ENCODE data around the gene GNL1. TPM values are rescaled to one million over a fixed set of nuclear protein-coding genes. Genes with fewer than 3 reads are reported as not detected.

Gene GNL1
- total RNA-seq, 3 donors from 2014 or later (not counting 1 experiment from before 2014, with no cell fraction given) = 137 to 208 (median 187) TPM

DNA sequence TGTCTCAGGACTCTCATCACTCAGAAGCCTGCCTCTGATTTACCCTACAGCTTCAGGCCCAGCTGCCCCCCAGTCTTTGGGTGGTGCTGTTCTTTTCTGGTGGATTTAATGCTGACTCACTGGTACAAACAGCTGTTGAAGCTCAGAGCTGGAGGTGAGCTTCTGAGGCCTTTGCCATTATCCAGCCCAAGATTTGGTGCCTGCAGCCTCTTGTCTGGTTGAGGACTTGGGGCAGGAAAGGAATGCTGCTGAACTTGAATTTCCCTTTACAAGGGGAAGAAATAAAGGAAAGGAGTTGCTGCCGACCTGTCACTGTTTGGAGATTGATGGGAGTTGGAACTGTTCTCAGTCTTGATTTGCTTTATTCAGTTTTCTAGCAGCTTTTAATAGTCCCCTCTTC, 34.7 kb upstream of the GNL1 start:
- Histone ChIP-seq H3K27ac (ENCODE audit: low read length) (no peak overlapping the region), H3K4me1 (ENCODE audit: control insufficient read depth, insufficient read depth, low read length) (no peaks in the 10 kb centered on the region), H3K36me3 (ENCODE audit: control insufficient read depth, insufficient read depth, low read length) (peaks cover 65% of the 10 kb centered on the region), H3K27me3 (ENCODE audit: control insufficient read depth, insufficient read depth, low read length) (no peaks in the 10 kb centered on the region), H3K9me3 (ENCODE audit: control insufficient read depth, insufficient read depth, low read length) (no peaks in the 10 kb centered on the region), H3K4me3 (ENCODE audit: low read length) (no peak overlapping the region)
- H3K4me3 Mint-ChIP-seq = no peak overlapping the region
- no CpG with 5 or more reads among the region's 1 CpG for WGBS (ENCODE audit: insufficient coverage)
- peaks cover 17% of the 10 kb centered on the region for H3K36me3 Mint-ChIP-seq
- peak overlapping the region in 1 of 2 donors; percentile 11 for H3K27ac Mint-ChIP-seq
- no peak for DNase-seq
- peak in 1 of 3 donors; percentile 9 for ATAC-seq
- peaks cover 7 to 13% of the 10 kb centered on the region in 2 donors for H3K4me1 Mint-ChIP-seq
- TF ChIP-seq, protein P1, sequence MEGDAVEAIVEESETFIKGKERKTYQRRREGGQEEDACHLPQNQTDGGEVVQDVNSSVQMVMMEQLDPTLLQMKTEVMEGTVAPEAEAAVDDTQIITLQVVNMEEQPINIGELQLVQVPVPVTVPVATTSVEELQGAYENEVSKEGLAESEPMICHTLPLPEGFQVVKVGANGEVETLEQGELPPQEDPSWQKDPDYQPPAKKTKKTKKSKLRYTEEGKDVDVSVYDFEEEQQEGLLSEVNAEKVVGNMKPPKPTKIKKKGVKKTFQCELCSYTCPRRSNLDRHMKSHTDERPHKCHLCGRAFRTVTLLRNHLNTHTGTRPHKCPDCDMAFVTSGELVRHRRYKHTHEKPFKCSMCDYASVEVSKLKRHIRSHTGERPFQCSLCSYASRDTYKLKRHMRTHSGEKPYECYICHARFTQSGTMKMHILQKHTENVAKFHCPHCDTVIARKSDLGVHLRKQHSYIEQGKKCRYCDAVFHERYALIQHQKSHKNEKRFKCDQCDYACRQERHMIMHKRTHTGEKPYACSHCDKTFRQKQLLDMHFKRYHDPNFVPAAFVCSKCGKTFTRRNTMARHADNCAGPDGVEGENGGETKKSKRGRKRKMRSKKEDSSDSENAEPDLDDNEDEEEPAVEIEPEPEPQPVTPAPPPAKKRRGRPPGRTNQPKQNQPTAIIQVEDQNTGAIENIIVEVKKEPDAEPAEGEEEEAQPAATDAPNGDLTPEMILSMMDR (IDR thresholded peaks at IDR 0.05) = no peak
- intact Hi-C loops (cut with micrococcal nuclease) = no loop called here
- no peaks in the 10 kb centered on the region for H3K27me3 Mint-ChIP-seq (ENCODE audit: low read depth in 2 of 2)
- H3K9me3 Mint-ChIP-seq = no peaks in the 10 kb centered on the region

- ATAC-seq = peak in 2 of 3 donors; percentile 13 to 17
- Histone ChIP-seq H3K36me3 (ENCODE audit: control insufficient read depth, insufficient read depth, low read length) (peaks cover 70% of the 10 kb centered on the region), H3K27me3 (ENCODE audit: control insufficient read depth, insufficient read depth, low read length) (no peaks in the 10 kb centered on the region), H3K27ac (ENCODE audit: low read length) (no peak overlapping the region), H3K4me3 (ENCODE audit: low read length) (no peak overlapping the region), H3K4me1 (ENCODE audit: control insufficient read depth, insufficient read depth, low read length) (no peaks in the 10 kb centered on the region), H3K9me3 (ENCODE audit: control insufficient read depth, insufficient read depth, low read length) (no peaks in the 10 kb centered on the region)
- Mint-ChIP-seq H3K4me3 (no peak overlapping the region), H3K4me1 (peaks cover 7 to 13% of the 10 kb centered on the region in 2 donors), H3K36me3 (peaks cover 17% of the 10 kb centered on the region), H3K27me3 (ENCODE audit: low read depth in 2 of 2) (no peaks in the 10 kb centered on the region), H3K27ac (peak overlapping the region in 1 of 2 donors; percentile 26), H3K9me3 (no peaks in the 10 kb centered on the region)
- intact Hi-C loops (cut with micrococcal nuclease) = no loop called here
- WGBS (ENCODE audit: insufficient coverage) = 83% methylated on average over 8 of the region's 8 CpGs
- TF ChIP-seq, protein P1 (IDR thresholded peaks at IDR 0.05) = no peak
- DNase-seq = no peak
Observed at GRCh38 chr6:30590509-30590908, 34.2 kb upstream of the GNL1 start.

- TF ChIP-seq, protein P1 (IDR thresholded peaks at IDR 0.05) = no peak
- DNase-seq = no peak
- no peaks in the 10 kb centered on the region for H3K4me1 ChIP-seq (ENCODE audit: control insufficient read depth, insufficient read depth, low read length)
- intact Hi-C loops (cut with micrococcal nuclease) = no loop called here
- Mint-ChIP-seq H3K36me3 (peaks cover 17% of the 10 kb centered on the region), H3K4me1 (peaks cover 7 to 13% of the 10 kb centered on the region in 2 donors), H3K4me3 (no peak overlapping the region), H3K9me3 (no peaks in the 10 kb centered on the region), H3K27me3 (ENCODE audit: low read depth in 2 of 2) (no peaks in the 10 kb centered on the region), H3K27ac (peak overlapping the region in 1 of 2 donors; percentile 26)
- no peaks in the 10 kb centered on the region for H3K9me3 ChIP-seq (ENCODE audit: control insufficient read depth, insufficient read depth, low read length)
- no peak for ATAC-seq
- H3K36me3 ChIP-seq (ENCODE audit: control insufficient read depth, insufficient read depth, low read length) = peaks cover 74% of the 10 kb centered on the region
- H3K27ac ChIP-seq (ENCODE audit: low read length) = no peak overlapping the region
- WGBS (ENCODE audit: insufficient coverage) = 95% methylated on average over 15 of the region's 15 CpGs
- no peaks in the 10 kb centered on the region for H3K27me3 ChIP-seq (ENCODE audit: control insufficient read depth, insufficient read depth, low read length)
- no peak overlapping the region for H3K4me3 ChIP-seq (ENCODE audit: low read length)
Observed at GRCh38 chr6:30589754-30590358, 33.6 kb upstream of the GNL1 start.

DNA sequence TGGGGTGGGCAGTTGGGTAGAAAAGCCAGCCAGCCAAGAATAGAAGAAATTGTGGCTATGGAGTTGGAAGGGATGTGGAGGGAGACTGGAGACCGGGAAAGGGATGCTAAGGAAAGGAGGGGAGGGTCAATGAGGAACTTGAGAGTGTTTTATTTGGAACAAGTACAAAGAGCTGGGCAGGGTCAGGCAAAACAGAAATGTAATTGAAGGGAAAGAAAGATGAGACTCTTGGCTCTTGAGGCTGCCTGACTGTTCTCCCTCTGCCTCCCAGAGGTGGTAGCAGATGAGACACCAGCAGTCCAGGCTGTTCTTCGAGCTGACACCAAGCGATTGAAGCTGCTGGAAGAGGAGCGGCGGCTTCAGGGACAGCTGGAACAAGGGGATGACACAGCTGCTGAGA, 27.6 kb upstream of the GNL1 start:
- ATAC-seq (no peak), DNase-seq (no peak)
- peaks cover 83% of the 10 kb centered on the region for H3K36me3 ChIP-seq (ENCODE audit: control insufficient read depth, insufficient read depth, low read length)
- H3K9me3 ChIP-seq (ENCODE audit: control insufficient read depth, insufficient read depth, low read length) = no peaks in the 10 kb centered on the region
- Mint-ChIP-seq H3K27me3 (ENCODE audit: low read depth in 2 of 2) (no peaks in the 10 kb centered on the region), H3K36me3 (peaks cover 8% of the 10 kb centered on the region), H3K27ac (peak overlapping the region in 1 of 2 donors; percentile 29), H3K4me1 (peaks cover 5% of the 10 kb centered on the region in 2 donors), H3K9me3 (no peaks in the 10 kb centered on the region), H3K4me3 (no peak overlapping the region)
- H3K4me1 ChIP-seq (ENCODE audit: control insufficient read depth, insufficient read depth, low read length) = no peaks in the 10 kb centered on the region
- TF ChIP-seq, protein P1 (IDR thresholded peaks at IDR 0.05) = no peak
- H3K4me3 ChIP-seq (ENCODE audit: low read length) = no peak overlapping the region
- over 99% methylated on average over 5 of the region's 5 CpGs for WGBS (ENCODE audit: insufficient coverage)
- H3K27ac ChIP-seq (ENCODE audit: low read length) = no peak overlapping the region
- no peaks in the 10 kb centered on the region for H3K27me3 ChIP-seq (ENCODE audit: control insufficient read depth, insufficient read depth, low read length)
- intact Hi-C loops (cut with micrococcal nuclease) = no loop called here

Data from natural killer cell (primary cell).